Esophagus muscularis mucosa (tissue), 3 donors: ENCODE results near the gene LHX5.

Source experiments
- CTCF ChIP-seq, 3 experiments: fragments of 200-600 bp in 2 of 3; fragments of 450-650 bp in 1 of 3; sonication (generic) in 2 of 3; IDR thresholded peaks; one replicate each; pipeline ENCODE4 v1.5.1; 2017 to 2019; ENCODE audit warnings: antibody characterized with exemption in 3 of 3, mild to moderate bottlenecking in 2 of 3, moderate library complexity in 1 of 3
- POLR2A ChIP-seq: fragments of 450-650 bp; IDR thresholded peaks from one replicate; pipeline ENCODE4 v1.6.1; 2017; ENCODE audit warnings: antibody characterized with exemption, moderate library complexity, mild to moderate bottlenecking, low read depth
- POLR2AphosphoS5 ChIP-seq, 2 donors: sonication (generic); formaldehyde crosslinking; IDR thresholded peaks; one replicate each; pipeline ENCODE4 v1.6.1; 2017; ENCODE audit warnings: antibody characterized with exemption in 2 of 2

GRCh38 chr12:113468365-113469223 lies 3.1 kb downstream of the LHX5 start:
- TF ChIP-seq POLR2AphosphoS5 (IDR thresholded peaks at IDR 0.05), result no peak
- no peak for TF ChIP-seq CTCF (IDR thresholded peaks at IDR 0.05)
- TF ChIP-seq POLR2A, result no peak
